Peyer's patch (tissue), 4 donors: Measurements from ENCODE around the gene NRM.
A peak's percentile ranks its signal among the peaks of the same experiment; 100 is the strongest.

Source experiments
- POLR2A ChIP-seq, 2 donors: fragments of 450-650 bp; IDR thresholded peaks; one replicate each; pipeline ENCODE4 v1.5.1; 2017; ENCODE audit warnings: antibody characterized with exemption in 2 of 2, mild to moderate bottlenecking in 2 of 2, moderate library complexity in 2 of 2
- TF ChIP-seq, protein P1 (sequence below), 6 experiments: fragments of 450-650 bp in 4 of 6; fragments of 200-600 bp in 2 of 6; sonication (generic) in 1 of 6; IDR thresholded peaks; one replicate each; pipeline ENCODE4 v1.5.1; 2017 to 2019; ENCODE audit warnings: antibody characterized with exemption in 6 of 6, mild to moderate bottlenecking in 3 of 6, moderate library complexity in 1 of 6

DNA sequence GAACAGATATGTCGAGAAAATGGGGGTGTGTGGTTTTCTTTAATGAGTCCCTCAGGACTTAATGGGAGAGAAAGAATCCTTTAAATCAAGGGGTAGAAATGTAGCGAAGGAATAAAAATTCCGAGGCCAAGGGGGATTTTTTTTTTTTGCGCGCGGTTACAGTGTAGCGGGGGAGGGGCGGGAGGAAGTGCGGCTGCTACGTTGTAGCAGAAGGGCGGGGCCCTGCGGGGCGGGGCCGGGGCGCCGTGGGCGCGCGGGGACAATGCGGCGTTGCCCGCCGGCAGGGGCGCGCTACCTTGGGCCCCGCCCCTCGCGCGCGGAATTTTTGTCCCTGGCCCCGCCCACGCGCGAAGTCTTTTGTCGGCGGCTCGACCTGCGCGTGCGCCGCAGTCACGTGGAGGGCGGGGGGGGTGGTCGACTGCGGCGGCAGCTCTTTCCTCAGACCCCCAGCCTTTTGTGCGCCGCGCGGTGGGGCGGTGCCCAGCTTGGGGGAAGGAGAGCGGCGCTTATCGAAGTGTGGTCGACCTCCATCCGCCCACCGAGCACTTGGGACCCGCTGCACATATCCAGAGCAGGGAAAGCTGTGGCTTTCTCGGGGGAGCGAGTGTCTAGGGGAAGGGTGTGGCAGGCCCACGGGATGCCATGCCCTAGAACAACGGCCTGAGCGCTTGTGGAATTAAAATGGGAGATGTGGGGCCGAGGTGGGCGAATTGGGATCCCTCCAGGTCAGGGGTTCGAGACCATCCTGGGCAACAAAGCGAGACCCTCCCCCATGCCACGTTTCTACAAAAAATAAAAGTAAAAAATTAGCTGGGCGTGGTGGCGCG lies 30.6 kb upstream of the NRM start:
- no peak for TF ChIP-seq POLR2A (IDR thresholded peaks at IDR 0.05)
- TF ChIP-seq, protein P1, sequence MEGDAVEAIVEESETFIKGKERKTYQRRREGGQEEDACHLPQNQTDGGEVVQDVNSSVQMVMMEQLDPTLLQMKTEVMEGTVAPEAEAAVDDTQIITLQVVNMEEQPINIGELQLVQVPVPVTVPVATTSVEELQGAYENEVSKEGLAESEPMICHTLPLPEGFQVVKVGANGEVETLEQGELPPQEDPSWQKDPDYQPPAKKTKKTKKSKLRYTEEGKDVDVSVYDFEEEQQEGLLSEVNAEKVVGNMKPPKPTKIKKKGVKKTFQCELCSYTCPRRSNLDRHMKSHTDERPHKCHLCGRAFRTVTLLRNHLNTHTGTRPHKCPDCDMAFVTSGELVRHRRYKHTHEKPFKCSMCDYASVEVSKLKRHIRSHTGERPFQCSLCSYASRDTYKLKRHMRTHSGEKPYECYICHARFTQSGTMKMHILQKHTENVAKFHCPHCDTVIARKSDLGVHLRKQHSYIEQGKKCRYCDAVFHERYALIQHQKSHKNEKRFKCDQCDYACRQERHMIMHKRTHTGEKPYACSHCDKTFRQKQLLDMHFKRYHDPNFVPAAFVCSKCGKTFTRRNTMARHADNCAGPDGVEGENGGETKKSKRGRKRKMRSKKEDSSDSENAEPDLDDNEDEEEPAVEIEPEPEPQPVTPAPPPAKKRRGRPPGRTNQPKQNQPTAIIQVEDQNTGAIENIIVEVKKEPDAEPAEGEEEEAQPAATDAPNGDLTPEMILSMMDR (IDR thresholded peaks at IDR 0.05), result peak; percentile 54 to 77 (median 64)
